Measurements from ENCODE around the gene DCC.

- TF ChIP-seq, protein P1, sequence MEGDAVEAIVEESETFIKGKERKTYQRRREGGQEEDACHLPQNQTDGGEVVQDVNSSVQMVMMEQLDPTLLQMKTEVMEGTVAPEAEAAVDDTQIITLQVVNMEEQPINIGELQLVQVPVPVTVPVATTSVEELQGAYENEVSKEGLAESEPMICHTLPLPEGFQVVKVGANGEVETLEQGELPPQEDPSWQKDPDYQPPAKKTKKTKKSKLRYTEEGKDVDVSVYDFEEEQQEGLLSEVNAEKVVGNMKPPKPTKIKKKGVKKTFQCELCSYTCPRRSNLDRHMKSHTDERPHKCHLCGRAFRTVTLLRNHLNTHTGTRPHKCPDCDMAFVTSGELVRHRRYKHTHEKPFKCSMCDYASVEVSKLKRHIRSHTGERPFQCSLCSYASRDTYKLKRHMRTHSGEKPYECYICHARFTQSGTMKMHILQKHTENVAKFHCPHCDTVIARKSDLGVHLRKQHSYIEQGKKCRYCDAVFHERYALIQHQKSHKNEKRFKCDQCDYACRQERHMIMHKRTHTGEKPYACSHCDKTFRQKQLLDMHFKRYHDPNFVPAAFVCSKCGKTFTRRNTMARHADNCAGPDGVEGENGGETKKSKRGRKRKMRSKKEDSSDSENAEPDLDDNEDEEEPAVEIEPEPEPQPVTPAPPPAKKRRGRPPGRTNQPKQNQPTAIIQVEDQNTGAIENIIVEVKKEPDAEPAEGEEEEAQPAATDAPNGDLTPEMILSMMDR (IDR thresholded peaks at IDR 0.05): no peak
- TF ChIP-seq EP300 (IDR thresholded peaks at IDR 0.05): no peak
- no peak for TF ChIP-seq POLR2A (IDR thresholded peaks at IDR 0.05)
These were observed 548.0 kb downstream of the DCC start for GRCh38 chr18:52888014-52888413.
